Measurements from ENCODE around the gene FDX2.

FDX2 gene

GRCh38 chr19:10291554-10292205 is 24.1 kb downstream of the FDX2 start:
- peak overlapping the region; percentile 55 for H3K4me3 ChIP-seq (ENCODE audit: low read depth, low read length)
- no peak for TF ChIP-seq CTCF (IDR thresholded peaks at IDR 0.05; ENCODE audit: low read depth, low read length, missing control alignments)
- DNase-seq (ENCODE audit: low read depth): no peak

- TF ChIP-seq CTCF (IDR thresholded peaks at IDR 0.05; ENCODE audit: low read depth, low read length, missing control alignments): no peak
- DNase-seq (ENCODE audit: low read depth): no peak
- peak overlapping the region; percentile 55 for H3K4me3 ChIP-seq (ENCODE audit: low read depth, low read length)
Observed at GRCh38 chr19:10290876-10291553, 24.8 kb downstream of the FDX2 start.

- no peak for TF ChIP-seq CTCF (IDR thresholded peaks at IDR 0.05; ENCODE audit: low read depth, low read length, missing control alignments)
- DNase-seq (ENCODE audit: low read depth): no peak
- peak overlapping the region; percentile 55 for H3K4me3 ChIP-seq (ENCODE audit: low read depth, low read length)
Observed at GRCh38 chr19:10290357-10290875, 25.4 kb downstream of the FDX2 start.

- no peak for DNase-seq (ENCODE audit: low read depth)
- TF ChIP-seq CTCF (IDR thresholded peaks at IDR 0.05; ENCODE audit: low read depth, low read length, missing control alignments): no peak
- peak within 1 kb of the TSS; percentile 55 for H3K4me3 ChIP-seq (ENCODE audit: low read depth, low read length)
Observed at GRCh38 chr19:10289836-10290356, 25.9 kb downstream of the FDX2 start, which contains the start of gene ICAM5. Gene ICAM5 (plus strand): TSS chr19:10289952. CDS start chr19:10290044, 92 bp downstream.

GRCh38 chr19:10289167-10289835 is 26.5 kb downstream of the FDX2 start:
- peak overlapping the region; percentile 55 for H3K4me3 ChIP-seq (ENCODE audit: low read depth, low read length)
- no peak for TF ChIP-seq CTCF (IDR thresholded peaks at IDR 0.05; ENCODE audit: low read depth, low read length, missing control alignments)
- DNase-seq (ENCODE audit: low read depth): peak; percentile 54

GRCh38 chr19:10288662-10289166 is 27.1 kb downstream of the FDX2 start:
- TF ChIP-seq CTCF (IDR thresholded peaks at IDR 0.05; ENCODE audit: low read depth, low read length, missing control alignments): no peak
- H3K4me3 ChIP-seq (ENCODE audit: low read depth, low read length): peak overlapping the region; percentile 55
- peak; percentile 46 for DNase-seq (ENCODE audit: low read depth)
